Lung microvascular endothelial cell (primary cell): ENCODE results near the gene ATP5MG. TPM values are rescaled to one million over a fixed set of nuclear protein-coding genes. Genes with fewer than 3 reads are reported as not detected.

Experiments
- DNase-seq, 2 donors: peaks; one replicate each; pipeline versions ENCODE4 v3.0.0 to v3.0.0-alpha.2; 2010; ENCODE audit warnings: low read depth in 2 of 2
- total RNA-seq: library from RNA; depleted of rRNA; stranded (reverse); fragments of >200 nt; gene quantifications from 2 replicates; pipeline ENCODE4 v1.2.1, GENCODE V29; 2014

The ATP5MG gene
- total RNA-seq, 1 donor from 2014 or later = 95.6 TPM

DNA sequence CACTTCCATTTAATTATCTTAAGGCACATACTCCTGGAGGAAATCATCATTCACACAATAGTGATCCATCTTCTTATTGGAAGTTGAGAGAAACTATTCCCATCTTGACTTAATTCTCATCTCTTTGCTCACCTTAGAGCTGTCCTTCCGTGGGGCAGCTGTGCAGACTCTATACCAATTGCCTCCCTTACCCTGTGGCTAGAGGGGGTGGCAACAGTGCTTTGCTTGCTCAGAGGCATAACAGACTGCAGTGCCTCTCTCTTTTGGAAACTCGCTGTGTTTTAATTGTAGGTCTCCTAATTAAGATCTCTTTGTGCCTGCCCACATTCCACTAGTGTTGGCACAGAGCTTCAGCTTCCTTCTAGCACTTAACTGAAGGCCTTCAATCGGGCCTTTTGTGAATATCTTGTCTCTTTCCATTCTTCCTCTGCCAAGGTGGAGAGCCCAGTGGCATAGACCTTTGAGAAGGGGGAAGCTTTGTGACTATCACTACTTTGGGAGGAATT, 40.4 kb downstream of the ATP5MG start:
- no peak for DNase-seq

DNA sequence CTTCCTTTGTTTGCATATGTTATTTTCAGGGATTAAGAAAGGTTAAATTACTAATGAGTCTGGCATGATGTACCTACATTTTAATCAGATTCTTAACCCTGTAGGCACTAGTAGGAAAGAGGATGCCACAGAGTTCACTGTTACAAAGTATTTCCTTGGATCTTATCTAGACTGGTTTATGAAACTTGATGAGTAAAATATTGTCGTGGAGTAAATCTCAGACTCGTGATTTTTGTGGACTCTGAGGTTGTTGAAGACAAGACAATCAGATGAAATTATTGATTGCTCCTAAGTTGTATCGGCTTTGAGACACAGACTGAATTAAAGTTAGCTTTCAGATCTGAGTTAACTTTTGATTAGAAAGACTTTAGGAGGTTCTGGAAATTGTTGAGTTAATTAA, 40.9 kb downstream of the ATP5MG start:
- no peak for DNase-seq

DNA sequence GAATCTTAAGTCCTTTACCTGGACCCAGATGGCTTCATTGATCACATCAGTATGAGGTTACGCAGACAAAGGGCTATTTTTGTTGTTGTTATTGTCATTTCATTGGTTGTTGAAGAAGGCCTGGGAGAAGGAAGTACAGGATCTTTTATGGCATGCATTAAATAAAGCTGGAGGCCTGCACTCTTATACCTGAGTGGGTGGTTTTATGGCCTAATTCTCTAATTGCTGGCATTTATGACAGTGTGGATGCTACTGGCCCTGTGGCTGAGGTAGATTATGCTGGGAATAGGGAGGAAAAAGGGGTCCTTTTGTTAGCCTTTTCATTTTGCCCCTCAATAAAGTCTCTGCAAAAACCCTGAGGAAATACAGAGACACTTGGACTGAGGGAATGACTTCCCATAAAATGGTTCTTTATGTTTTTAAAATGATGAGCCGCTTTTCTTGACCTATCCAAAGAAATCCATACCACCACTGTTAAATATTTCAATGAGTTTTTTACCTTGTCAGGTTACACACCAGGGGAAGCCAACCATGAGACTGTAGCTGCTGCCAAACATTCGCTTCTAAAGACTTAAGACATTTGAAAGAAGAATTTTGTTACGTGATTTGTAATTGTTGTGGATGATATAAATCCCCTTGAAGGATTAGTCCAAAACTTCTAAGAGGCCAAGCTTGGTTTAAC, 41.6 kb downstream of the ATP5MG start:
- no peak for DNase-seq

DNA sequence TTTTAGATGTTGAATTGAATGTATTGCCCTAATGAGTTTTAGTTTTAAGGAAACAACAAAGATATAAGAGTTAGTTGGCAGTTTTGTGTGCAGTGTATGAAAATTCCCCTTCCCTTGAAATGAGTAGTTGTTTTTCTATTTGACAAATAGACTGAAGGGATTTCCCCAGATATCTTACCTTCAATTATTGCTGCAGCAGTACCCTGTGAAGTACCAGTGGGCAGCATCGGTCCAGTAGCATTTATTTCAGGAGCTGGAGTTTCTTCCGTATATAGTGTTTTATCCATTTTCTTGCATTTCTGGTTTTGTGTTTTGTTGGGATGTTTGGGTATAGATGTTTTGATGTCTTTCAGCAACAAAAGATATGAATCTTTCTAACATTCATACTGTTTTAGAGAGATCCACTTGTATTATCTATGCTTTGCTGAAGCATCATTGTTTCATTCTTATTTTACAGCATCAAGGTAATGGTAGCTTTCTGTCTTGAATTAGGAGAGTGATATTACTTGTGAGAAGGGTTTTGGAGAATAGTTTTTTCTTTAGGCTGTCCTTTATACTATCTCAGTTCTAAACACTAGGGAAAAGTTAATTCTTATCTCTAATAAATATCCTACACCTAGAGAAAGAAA, 42.3 kb downstream of the ATP5MG start:
- DNase-seq = no peak

DNA sequence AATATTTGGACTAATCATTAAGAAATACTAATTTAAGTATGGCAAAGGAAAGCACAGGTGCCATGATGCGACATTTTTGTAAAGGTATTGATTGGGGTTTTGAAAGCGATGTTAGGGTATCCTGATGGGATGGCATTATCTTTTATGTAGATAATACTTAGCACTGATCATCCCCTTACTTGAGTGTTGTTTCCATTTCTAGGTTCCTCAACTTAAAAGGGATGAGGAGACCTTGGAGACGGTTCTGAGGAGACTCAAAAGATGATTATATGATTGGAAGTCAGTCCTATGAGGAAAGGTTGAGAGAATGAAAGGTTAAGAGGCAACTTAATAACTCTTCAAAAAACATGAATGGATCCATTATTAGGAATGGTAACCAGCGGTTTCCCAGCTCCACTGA, 46.0 kb downstream of the ATP5MG start:
- no peak for DNase-seq

DNA sequence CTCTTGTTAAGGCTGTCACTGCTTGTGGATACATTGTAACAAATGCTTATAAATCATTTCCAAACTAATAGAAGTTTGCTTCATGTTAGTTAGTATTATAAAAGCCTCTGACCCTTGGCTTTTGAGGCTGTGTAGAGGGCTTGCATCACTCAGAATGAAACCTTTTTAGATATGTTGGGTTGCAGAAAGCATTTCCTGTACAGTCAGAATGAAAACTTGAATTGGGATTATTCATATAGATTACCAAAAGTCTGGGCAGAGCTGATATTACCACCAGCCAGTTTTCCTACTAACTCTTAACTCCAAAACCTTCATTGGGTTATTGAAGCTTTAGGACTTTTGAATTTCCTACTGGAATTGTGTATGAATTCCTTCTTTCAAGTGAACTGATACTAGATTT, 46.9 kb downstream of the ATP5MG start:
- DNase-seq = peak in 1 of 2 donors; percentile 25

DNA sequence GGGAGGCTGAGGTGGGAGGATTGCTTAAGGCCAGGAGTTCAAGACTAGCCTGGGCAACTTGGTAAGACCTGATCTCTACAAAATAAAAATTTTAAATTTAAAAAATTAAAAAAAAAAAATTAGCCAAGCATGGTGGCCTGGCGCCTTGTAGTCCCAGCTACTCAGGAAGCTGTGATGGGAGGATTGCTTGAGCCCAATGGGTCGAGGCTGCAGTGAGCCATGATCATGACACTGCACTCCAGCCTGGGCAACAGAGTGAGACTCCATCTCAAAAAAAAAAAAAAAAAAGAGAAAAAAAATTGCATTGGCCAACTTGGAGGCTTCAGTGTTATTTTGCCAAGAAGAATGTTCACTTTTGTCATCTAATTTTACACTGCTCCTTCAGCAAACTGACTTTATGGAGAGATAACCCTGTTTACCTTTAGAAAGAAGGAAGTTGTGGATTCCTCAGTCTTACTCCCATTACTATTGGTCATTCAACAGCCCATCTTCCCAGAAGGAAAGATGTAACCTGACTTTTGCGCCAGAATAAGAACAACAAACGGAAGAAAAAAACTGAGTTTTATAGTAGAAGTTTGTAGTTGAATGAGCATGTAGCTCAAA, 48.0 kb downstream of the ATP5MG start:
- DNase-seq = no peak

DNA sequence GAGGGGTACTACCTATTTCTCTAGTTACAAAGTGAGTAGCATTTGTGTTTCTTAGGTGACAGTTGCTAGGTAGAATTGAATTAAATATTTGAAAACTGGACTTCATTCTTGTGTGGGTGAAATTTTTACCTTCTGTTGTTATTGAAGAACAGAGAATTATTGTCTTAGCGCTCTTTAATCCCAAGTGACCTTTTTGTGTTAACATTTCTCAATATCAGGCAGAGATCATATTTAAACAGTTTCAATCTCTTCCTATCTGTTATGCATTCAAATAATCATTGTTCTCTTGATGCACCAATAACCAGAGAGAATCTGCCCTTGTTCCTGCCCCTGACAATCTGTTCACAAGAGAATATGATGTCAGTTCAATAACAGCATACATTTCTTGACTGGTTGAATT, 49.0 kb downstream of the ATP5MG start:
- no peak for DNase-seq

Other genes with a start within 250 kb of the ATP5MG start
- gene SCN4B, start 248.8 kb upstream of the ATP5MG start, total RNA-seq = under 0.01 TPM in 1 of 2 replicates, not detected in the other
- not detected in 2 replicates for gene SCN2B, start 225.0 kb upstream of the ATP5MG start, total RNA-seq
- gene JAML, start 176.6 kb upstream of the ATP5MG start, total RNA-seq = under 0.01 TPM in 1 of 2 replicates, not detected in the other
- 1.4 and 5.2 TPM in 2 replicates for gene MPZL3, start 149.2 kb upstream of the ATP5MG start, total RNA-seq
- gene MPZL2, start 137.3 kb upstream of the ATP5MG start, total RNA-seq = 4.4 and 14.2 TPM in 2 replicates
- gene CD3E, start 96.9 kb upstream of the ATP5MG start, total RNA-seq = not detected in 2 replicates
- not detected in 2 replicates for gene CD3D, start 58.9 kb upstream of the ATP5MG start, total RNA-seq
- not detected in 2 replicates for gene CD3G, start 57.3 kb upstream of the ATP5MG start, total RNA-seq
- 19.2 and 20.0 TPM in 2 replicates for gene UBE4A, start 42.0 kb upstream of the ATP5MG start, total RNA-seq
- gene KMT2A, start 34.9 kb downstream of the ATP5MG start, total RNA-seq = 12.4 and 14.5 TPM in 2 replicates
- 0.44 and 1.6 TPM in 2 replicates for gene TTC36, start 125.9 kb downstream of the ATP5MG start, total RNA-seq
- 13.7 and 23.4 TPM in 2 replicates for gene TMEM25, start 129.6 kb downstream of the ATP5MG start, total RNA-seq
- 13.7 and 15.7 TPM in 2 replicates for gene IFT46, start 164.3 kb downstream of the ATP5MG start, total RNA-seq
- gene ARCN1, start 170.8 kb downstream of the ATP5MG start, total RNA-seq = 62.5 and 63.9 TPM in 2 replicates
- 14.9 and 25.7 TPM in 2 replicates for gene PHLDB1, start 206.0 kb downstream of the ATP5MG start, total RNA-seq